Anterior cingulate cortex (tissue), 58 donors: ENCODE measurements around the gene IRF4.

Source experiments
- DNase-seq, 58 donors: peaks; one replicate each; lab custom pipeline; 2025; lab: John Stamatoyannopoulos, UW

The IRF4 gene

DNA sequence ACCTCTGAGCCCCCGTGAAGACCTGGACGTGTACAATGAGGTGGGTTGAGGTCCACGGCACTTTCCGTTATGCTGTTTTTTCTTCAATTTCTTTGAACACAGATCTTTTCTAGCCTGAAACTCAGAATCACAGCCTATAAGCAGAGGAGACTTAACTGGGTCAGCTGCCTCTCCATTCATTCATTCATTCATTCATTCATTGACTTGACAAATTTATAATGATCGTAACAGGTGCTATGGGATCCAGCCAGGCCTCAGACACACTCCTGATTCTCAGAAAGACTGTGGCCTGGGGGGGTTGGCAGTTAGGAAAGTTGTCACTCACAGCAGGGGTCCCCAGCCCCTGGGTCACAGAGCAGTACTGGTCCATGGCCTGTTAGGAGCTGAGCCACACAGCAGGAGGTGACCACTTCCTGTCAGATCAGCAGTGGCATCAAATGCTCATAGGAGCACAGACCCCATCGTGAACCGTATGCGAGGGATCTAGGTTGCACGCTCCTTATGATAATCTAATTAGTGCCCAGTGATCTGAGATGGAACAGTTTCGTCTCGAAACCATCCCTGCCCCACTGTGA lies 38.6 kb upstream of the IRF4 start:
- no peak for DNase-seq

DNA sequence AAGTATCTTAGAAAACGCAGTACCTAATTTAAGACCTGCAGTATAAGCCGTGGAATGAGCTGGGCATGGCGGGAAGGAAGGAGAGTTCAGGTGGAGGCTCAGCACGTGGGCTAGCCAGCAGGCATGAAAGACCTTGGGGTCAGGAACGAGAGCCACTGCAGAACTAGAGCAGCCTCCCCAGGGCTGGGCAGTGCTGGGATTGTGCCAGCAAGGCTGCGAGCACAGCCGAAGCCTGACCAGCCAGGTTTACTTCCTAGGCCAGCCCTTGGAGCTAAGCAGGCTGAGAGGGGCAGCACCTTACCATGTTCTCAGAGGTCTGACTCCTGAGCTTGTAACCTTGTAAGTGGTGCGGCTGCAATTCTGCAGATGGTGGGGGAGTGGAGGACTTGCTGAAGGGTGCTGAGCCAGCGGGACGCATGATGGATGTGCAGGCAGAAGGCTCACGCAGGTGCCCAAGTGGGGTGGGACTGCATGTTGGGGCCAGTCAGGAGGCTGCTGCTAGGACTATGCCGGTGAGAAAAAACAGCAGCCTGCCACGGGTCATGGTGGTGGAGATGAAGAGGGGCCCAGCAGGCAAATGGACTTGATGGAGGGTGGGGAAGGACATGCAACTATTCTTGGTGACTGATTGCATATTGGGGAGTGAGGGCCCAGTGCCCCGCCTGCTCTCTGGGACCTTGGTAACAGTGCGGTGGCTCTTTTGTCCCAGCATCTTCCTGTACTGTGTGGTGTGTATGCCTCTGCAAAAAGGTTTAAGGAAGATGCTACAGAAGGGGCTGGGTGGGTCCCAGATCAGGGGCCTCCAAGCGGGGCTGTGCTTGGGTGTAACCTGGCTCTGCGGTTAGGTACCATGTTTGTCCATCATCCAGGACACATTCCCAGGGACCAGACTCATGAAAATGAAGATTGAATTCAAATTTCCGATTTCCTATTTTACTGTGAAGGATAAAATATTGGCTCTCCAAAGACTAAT lies 37.6 kb upstream of the IRF4 start:
- DNase-seq, result no peak

DNA sequence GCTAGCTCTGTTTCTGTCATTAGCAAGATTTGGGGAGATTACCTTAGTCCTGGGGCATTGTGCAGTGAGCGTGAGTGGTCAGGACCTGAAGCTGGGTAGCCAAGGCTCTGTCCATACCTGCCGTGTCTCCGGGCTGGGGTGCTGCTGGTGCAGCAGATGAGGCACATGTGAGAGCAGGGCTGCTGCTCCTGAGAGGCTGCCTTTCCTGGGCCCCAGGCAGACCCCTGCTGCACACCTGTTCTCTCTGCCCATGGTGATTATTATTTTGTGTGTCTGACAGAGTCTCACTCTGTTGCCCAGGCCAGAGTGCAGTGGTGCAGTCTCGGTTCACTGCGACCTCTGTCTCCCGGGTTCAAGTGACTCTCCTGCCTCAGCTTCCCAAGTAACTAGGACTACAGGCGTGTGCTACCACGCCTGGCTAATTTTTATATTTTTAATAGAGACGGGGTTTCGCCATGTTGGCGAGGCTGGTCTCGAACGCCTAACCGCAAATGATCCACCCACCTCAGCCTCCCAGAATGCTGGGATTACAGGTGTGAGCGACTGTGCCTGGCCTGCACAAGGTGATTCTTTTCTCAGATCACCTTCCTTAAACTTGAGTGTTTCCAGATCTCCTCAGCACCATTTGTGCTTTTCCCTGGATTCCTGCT lies 36.8 kb upstream of the IRF4 start:
- no peak for DNase-seq

DNA sequence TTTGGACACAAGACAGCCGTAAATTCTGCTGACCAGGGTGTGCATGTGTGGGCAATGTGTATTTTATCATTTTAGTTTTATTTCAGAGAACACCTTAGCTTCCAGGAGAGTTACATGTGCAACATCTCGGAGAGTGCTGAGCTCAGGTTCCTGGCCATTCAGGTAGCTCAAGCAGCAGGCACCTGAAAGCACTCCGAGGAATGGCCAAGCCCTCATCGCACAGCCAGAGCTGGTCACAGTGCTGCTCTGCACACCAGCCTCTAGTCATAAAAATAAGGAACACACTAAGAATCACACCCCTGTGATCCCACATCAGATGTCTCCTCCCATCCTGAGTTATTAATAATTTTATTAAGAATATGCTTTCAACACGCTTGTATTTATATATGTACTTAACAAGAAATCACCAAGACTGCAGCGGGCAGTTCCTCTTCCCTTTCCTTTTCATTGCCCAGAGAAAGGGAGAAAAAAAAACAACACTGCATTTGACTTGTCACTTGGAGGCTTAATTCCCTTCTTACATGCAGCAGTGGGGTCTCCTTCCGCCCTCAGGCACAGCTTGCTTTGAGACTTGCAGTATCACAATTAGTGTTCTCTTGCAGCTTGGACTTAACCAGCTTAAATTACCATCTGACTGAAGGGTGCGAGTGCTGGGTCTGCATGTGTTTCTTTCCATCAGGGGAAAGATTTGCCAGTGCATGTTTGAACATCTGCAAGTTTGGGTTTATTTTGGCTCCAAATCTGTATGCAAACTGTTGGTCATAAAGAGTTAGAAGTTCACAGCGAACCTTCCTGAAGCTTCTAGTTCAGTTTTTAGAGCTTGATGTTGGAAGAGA lies 36.0 kb upstream of the IRF4 start:
- DNase-seq, result no peak

DNA sequence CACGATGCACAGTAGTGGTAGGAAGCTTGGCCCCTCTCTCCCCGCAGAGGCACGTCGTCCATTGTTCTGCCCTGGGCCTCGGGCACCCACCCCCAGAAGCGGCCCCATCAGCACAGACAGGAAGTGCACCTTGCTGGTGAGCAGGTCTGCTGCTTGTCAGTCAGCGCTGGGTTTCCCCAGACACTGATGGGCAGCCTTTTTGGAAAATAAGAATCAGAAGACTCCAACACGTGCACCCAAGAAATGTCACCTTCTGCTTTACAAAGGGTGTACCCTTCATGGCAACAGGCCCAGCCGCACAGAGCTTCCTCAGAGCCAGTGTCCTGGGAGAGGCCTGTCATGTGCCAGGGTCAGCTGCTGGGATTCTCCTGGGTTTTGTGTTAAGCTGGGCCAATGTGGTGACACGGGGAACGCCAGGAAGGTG lies 34.7 kb upstream of the IRF4 start:
- DNase-seq, result no peak

DNA sequence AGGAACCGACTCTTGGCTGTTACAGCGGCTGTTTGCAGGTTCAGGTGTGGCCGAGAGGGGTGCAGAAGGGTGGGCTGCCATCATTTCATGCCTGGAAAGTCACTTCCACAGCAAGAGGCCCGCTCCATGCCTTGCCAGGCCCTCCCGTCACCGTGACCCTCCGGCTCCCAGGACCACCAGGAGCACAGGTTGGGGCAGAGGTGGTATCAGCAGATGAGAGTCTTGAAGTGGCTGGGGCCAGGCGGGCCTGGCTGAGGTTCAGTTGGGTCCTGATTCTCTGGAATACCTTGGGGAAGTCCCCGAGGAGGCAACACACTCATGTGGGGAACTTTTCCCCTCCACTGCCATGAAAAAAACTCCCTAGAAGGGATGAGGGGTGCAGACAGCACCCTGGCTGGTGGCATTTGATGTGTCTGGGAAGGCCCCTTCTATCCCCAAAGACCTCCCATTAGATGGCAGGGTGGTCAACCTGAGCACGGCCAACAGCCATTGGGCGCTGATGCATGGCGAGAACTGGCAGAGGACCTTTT lies 34.2 kb upstream of the IRF4 start:
- DNase-seq, result no peak

DNA sequence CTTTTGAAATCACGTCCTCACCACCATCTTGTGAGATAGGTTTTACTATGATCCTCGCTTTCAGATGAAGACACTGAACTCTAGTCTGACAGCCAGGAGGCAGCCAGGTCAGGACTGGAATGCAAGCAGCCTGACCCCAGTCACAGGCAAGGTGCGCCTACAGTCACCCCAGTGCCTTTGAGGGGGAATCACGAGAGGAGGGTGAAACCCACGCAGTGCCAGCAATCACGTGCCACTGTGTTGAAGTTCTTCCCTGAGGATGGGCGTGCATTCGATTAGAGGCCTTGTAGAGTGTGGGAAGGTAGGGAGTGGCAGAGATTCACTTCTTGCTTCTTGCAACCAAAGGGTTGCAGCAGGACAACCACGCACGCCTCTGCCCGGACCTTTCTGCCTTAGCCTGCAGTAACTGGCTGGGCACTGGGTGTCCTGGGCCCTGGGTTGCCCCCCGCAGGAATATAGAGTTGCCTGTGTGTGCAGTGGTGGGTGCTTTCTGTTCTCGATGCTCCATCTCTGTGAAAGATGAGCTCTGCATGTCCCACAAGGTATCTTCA lies 33.7 kb upstream of the IRF4 start:
- DNase-seq, result no peak

DNA sequence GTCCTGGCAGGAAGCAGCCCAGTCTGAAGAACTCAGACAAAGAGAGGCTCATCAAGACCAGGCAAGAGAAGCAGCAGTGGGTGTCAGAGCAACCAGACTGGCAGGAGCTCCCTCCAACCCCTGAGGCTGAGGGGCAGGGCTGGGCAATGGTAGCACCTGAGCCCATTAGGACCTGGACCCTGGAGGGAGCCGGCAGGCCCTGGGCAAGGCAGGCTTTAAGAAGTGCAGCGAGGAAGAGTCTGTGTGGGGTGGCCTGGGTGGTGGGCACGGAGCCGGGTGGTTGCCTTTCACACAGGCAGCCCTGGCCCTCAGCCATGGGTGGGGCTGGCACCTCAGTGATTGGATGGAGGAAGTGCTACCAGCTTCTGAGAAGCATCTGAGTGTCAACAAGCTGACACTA lies 33.1 kb upstream of the IRF4 start:
- DNase-seq, result no peak

DNA sequence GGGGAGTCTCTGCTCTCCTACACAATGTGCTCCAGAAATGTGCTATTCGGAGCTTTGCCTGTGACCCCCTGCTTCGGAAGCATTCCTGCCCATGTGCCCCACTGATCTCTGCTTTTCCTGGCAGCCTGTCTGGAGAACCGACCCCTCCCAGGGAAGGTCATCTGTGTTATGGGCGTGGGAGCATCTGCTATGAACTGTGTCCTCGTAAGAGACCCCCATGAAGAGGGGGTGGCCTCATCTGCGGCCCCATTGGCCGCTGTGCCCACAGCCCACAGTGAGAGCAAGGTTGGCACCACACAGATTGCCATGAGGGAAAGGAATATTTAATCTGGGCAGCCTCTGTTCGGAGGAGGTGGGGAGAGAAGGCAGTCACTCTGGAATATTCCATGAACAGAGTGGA lies 32.7 kb upstream of the IRF4 start:
- DNase-seq, result no peak

DNA sequence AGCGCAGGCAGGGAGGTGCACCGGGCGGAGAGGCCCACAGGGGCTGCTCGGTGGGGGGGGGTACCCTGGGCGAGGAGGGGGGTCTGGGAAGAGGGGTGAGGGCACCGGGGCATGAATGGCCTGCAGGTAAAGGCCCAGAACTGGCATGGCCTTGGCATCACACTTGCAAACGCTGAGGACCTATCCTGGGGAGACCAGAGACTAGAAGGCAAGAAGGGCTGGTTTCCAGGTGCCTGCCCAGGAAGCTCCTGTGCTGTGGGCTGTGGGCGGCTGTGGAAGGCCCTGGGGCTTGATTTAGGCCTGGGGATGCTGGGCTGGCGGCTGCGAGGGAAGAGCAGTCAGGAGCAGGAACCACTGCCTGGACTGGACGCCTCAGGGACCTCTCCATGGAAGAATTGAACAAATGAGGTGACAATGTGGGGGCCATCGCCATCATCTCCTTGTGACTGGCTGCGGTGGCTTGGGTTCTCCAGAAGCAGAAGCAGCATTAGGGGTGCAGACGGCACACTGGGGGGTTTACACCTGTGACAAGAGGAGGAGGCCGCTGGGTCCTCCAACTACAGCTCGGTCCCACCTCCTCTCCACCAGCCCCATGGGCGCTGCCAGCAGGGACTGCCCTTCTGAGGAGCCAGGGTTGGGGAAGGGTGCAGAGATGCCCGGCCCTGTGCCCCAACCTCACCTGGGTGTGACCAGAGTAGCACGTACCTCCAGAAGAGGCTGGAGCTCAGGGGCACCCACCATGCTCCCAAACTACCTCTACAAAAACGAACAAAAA lies 32.1 kb upstream of the IRF4 start:
- DNase-seq, result no peak

DNA sequence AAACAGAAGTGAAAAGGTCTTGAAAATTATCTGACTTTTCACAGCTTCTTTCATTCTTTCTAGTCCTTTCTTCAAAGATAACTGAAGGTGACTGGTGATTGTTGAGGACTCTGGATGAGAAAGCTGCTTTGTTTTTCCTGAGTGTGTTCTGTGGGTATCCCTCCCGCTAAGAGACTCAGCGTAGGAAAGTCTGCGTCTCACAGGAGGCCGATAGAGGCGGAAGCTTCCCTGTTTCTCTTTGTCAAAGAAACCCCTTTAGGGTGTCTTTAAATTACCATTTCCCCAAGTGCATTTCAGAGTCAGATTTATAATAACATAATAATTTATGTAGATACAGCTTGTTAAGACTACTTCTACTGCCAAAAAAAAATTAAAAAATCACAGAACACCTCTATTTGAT lies 31.2 kb upstream of the IRF4 start:
- no peak for DNase-seq

DNA sequence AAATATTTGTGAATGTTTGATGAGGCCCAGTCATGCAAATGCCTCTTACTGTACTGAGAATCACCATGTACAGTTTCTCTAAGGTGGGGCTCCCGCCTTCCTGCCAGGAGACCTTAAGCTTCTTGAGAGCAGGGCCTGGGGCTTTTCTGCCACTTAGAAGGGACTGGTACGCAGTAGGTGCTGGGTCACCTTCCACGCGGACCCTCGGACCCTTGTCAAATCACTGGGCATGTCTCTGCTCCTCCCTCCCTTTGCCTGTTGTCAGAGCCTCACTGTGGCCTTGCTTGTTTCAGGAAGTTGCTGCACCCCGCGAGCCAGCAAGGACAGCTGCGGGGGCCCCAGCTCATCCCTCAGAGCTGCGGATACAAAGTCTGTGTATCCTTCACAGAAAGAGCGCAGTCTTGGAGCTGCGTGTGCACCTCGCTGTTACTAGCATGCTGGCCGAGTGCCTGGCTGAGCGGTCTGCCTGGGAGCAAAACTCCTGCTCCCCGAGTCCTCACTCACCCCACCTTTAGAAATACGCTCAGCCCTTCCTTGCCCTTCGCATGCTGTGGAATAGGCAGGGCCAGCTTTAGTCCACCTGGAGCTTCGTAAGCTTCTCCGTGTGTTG lies 30.7 kb upstream of the IRF4 start:
- no peak for DNase-seq

DNA sequence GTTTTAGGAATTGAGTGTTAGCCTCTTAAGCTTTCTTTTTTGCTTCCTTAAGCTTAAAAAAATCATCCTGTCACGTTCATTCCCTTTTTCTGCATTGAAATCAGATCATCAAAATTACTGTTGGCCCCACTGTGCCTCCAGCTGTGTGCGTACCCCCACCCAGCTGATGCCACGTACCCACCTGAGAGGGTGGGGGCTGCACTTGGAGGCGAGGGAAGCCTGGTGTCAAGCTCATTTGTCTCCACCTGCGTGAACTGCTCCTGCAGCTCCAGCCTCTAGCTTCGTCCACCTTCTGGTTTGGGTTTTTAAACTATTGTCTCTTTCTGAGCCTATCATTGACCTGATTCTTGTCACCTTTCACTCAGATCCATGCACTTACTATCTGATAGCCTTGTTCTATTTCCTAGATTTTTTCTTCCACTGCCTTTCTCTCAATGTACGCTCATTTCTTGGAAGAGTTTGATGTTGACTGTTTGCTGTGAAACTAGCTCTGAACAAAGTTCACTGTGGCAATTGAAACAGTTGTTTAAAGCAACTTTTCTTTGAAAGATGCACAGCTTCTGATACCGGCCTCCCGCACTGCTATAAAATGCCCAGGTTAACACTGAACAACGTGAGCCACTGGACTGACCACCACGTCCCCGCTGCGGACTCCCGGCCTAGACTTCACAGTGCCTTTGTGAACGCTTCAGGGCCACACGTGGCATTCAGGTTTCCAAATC lies 30.0 kb upstream of the IRF4 start:
- DNase-seq, result no peak

DNA sequence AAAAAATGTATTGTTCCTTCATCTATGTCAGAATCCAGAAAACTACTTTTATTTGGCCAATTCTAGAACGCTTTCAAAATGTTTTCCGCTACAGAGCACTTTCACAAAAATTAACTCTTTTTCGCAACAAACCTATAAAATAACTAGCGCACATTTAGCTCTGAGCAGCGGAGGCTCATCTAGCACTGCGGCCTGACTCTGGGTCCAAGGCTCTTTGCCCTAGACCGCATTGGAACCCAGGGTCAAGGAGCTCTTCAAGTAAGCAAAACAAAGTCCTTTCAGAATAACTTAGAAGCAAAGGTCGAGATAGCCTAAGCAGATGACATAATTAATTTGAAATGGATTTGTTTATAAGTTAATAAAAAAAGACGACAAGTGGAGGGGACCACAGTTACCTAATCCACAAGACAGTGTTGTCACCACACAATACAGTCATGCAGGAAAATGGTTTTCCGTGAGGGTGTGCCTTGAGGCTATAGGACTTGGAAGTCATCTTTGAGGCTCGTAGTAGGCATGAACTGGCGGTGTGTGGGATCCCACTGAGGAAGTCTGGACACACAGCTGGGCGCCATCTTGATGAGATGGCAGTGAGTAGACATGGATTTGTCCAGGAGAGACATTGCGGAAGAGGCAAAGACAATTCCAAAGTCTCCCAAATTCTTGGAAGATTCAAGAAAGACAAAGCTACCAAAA lies 29.2 kb upstream of the IRF4 start:
- DNase-seq, result no peak

DNA sequence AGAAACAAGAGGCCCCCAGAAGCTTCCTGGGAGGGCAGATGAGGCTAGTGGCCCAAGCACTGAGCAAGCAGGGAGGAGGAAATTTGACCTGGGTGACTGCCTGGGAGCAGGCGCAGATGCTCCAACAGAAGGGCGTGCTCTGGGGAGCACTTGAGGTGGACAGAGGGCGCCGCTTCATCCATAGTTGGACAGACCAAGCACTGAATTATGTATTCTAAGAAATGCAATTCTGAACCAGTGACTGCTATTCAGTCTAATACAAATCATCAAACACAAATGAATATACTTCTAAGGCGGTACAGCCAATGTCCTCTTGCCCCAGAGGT lies 28.7 kb upstream of the IRF4 start:
- DNase-seq, result no peak

DNA sequence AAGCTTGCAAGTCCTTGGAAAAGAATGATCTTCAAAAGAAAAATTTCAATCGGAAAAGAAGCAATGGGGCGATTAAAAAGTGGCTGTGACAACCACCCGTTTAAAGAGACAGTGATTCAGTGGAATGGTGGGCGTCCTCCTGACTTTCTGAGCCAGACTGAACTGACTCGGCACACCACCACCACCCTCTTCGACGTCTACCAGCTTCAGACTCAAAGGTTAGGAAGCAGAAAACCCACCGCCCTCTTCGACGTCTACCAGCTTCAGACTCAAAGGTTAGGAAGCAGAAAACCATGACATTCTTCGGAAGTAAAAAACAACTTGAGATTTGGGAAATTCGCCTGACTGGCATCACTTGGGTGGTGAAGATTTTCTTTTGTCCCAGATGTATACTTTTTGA lies 28.3 kb upstream of the IRF4 start:
- no peak for DNase-seq

DNA sequence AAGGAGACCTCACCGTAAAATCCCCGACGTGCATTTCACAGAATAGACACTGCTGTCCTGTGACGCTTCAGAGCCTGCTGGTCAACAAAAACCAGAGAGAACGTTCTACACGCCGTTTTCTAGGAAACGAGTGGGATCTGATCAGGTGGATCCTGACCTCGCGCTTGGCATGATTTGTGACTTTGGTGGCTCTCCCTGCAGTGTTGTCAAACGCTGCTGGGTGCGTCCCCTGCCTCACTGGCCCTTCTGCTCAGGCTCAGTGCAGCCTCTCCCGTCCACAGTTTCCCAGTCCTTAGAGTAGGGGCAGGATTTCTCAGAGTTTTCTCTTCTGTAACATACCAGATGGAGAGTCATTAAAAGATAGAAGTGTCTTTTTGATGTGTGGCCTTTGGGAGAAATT lies 27.6 kb upstream of the IRF4 start:
- no peak for DNase-seq
